GM18951 (cell line): Measurements from ENCODE around the gene NPB.
A peak's percentile ranks its signal among the peaks of the same experiment; 100 is the strongest.

Experiments
- POLR2A ChIP-seq: IDR thresholded peaks from 4 replicates; pipeline ENCODE4 v1.6.1; 2011; ENCODE audit warnings: mild to moderate bottlenecking; ENCODE audit not compliant: insufficient read length, insufficient read depth; ENCODE audit errors: extremely low read depth
- in situ Hi-C: fragments of 300-500 bp; cut with MboI; formaldehyde crosslinking; loops from one replicate; pipeline ENCODE4 v1.12.0; 2022; ENCODE audit warnings: low sequenced_read_pairs, mixed read lengths, inconsistent platforms; ENCODE audit not compliant: unreplicated experiment

NPB gene

DNA sequence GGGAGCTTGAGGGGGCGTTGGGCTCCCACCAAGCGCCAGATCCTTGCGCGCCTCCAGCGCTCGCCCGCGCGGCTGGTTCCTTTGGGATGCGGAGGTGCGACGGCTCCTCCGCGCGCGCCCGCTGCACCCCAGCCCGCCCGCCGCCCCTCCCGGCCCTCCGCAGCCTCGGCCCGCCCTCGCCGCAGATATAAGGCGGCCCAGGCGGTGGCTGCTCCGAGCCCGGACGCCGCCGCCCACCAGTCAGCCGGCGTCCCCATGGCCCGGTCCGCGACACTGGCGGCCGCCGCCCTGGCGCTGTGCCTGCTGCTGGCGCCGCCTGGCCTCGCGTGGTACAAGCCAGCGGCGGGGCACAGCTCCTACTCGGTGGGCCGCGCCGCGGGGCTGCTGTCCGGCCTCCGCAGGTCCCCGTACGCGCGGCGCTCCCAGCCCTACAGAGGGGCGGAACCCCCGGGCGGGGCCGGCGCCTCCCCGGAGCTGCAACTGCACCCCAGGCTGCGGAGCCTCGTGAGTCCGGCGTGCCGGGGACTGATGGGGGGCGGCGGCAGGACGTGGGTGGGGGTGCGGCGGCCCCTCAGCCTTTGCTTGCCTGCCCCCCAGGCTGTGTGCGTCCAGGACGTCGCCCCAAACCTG is at the start of gene NPB:
Gene NPB, plus strand, starts transcription at position 216 of the 630 bp plus-strand sequence. Its CDS starts 40 bp downstream, at position 256.
- no peak for TF ChIP-seq POLR2A
- in situ Hi-C loops: no loop called here

DNA sequence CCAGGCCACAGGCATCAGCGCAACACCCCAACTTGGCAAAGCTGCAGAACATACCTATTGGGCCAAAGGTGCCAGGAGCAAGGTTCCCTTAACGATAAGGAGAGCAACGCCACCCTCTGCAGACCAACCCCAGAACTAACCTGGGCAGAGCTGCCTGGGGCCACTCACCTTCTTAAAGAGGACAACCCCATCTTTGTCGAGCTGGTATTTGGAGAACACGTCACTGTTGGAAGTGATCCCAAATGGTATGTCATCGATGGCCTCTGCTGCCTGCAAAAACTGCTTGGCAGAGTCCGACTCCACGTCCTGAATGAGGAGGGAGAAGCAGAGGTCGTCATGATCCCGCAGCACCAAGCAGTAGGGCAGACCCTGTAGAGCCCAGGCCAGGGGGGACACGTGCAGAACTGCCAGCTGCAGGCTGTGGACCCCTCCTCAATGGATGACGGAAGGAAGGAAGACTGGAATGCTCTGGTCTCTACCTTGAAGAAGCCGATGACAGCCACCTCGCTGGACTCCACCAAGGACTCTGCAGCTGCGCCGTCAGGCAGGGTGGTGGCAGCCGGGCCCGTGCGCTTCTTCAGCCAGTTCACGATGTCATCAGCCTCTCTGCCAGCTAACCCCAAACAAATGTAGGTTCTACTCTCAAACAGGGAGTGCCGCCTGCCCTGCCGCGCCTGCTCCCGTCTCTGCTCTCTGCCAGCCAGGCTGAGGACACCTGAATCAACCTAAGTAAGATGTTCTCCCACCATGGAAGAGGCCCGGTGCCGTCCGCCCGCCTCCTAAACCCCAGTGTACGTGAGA is 46.9 kb upstream of the NPB start:
- TF ChIP-seq POLR2A: no peak
- in situ Hi-C loops: no loop called here

DNA sequence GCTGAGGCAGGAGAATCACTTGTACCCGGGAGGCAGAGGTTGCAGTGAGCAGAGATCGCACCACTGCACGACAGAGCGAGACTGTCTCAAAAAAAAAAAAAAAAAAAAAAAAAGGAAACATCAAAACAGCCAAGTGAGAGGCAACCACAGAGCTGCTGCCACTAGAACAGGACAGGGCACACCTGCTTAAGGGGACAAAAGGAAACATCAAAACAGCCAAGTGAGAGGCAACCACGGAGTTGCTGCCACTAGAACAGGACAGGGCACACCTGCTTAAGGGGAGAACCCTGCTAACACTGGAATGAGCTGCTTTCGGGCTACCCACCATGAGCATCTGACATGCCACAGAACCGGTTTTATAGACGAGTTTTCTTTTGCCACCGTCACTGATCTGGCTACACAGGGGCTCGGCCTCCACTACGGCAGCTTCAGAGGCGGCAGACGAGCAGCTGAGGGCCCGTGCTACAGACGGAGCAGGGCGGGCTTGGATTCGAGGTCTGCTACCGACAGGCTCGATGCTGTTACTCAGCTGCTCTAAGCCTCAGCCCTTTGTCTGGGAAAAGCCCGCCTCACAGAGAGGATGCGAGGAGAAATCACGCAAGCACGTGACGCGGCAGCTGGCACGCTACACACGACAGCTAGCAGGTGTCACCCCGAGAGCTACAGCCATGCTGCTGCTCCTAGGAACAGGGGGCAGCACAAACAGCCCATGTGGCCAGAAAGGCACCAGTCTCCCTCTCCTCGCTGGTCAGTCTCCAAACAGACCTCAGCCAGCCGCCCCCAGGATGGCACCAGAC is 43.7 kb upstream of the NPB start:
- in situ Hi-C loops: no loop called here
- no peak for TF ChIP-seq POLR2A

DNA sequence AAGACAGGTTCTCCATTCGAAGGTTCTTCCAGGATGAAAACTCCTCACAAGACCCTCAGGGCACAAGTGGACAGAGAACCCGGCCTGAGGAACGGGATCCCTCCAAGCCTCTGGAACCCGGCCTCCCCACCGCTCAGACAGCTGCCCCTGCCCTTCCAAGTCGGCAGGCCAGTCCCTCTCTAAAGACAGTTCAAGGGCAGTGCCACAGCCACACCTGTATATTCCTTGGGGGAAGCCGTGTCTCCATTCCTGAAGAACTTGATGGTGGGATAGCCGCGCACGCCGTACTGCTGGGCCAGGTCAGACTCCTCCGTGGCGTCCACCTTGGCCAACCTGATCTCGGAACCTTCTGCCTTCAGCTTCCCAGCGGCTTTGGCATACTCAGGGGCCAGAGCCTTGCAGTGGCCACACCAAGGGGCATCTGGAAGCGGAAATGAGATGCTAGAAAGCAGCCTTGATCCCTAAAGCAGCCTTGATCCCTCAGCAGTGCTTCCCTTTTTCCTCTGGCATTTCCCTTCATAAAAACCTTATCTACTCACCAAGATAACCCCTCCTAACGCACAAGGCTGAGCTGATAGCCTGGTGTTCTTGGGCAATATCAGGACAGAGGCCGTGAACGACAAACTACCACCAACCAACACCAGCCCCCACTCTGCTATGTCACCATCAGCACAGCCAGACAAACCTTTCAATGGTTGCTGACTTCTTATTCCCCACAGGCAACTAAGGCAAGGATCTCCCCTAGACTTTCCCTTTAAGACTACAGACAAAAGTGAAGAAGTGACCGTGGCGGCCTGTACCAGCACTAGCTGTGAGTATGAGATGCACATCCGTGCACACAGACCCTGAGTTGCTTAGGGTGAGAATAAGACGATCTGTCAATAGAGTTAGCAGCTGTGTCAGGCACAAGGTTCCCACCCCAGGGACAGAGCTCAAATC is 42.8 kb upstream of the NPB start:
- no peak for TF ChIP-seq POLR2A
- in situ Hi-C loops: no loop called here

DNA sequence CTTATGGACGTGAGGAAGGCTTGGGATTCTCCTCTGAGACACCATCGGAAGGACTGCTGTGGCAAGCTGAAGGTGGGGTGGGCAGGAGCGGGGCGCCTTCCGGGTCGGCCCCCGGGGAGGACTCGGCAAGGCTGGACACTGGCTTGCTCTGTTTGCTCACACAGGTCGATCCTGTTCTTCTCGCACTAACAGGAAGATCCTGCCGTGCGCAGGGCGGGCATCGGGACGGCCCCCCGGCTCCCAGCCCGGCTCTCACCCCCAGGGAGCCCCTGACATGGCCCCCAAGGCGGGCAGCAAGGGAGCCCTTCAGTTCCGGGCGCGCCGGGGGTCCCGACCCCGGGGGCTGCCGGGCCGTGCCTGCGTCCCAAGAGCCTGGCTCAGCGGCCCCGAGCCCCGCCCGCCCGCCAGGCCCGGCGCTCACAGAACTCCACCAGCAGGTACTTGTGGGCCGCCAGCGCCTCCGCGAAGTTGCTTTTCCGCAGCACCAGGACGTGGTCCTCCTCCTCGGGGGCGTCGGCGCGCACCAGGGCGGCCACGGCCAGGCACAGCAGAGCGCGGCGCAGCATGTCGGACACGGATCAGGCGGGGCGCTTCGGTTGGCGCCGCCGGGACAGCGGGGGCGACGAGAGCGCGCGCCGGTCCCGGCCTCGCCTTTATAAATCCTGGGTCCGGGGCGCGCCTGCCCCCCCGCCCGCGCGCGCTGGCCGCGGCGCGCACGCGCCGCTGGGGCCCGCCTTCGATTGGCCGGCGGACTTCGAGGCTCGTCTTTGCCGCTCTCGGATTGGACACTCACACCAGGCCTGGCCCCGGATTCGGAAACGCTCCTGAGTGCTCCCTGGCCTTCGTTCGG is 41.9 kb upstream of the NPB start, which contains the start of gene P4HB:
Gene P4HB, minus strand, starts transcription at position 630 of the 850 bp plus-strand sequence. Its CDS starts 64 bp downstream, at position 566.
- in situ Hi-C loops: no loop called here
- TF ChIP-seq POLR2A: peak; percentile 98

DNA sequence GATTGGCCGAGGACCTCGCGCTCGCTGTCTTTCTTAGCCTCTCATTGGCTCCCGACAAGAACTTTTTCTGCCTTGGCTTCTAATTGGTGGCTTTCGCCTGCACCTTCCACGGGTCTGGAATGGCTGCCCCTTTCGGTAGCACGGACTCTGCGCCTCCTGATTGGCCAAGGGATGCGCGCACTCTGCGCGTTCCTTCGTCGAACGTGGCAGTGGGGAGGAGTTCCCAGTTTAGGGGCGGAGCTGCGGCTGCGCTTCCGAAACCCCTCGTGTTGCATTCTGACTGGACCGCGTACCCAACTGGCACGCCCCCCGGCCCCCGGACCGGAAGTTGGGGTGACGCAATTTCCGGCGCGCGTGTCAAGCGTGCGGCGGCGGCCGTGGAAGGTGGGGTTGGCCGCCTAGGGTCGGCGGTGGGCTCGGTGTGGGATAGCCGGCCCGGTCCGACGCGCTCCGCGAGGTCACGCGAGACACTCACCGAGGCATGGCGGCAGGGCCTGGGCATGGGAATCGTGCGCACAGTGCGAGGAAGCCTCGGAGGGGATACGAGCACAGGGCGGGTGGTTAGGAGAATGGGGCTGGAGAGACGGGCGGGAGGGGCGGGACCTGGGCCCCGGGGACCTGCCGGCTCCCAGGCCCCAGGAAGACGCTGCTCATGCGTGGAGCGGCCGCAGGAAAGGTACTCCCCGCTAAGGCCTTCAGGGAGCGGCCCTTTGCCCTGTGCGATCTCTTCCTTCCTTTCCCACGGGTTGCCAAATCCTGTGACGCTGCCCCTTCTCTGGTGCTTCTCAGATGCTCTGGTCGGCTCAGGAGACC is 41.1 kb upstream of the NPB start:
- peak; percentile 95 for TF ChIP-seq POLR2A
- in situ Hi-C loops: no loop called here

DNA sequence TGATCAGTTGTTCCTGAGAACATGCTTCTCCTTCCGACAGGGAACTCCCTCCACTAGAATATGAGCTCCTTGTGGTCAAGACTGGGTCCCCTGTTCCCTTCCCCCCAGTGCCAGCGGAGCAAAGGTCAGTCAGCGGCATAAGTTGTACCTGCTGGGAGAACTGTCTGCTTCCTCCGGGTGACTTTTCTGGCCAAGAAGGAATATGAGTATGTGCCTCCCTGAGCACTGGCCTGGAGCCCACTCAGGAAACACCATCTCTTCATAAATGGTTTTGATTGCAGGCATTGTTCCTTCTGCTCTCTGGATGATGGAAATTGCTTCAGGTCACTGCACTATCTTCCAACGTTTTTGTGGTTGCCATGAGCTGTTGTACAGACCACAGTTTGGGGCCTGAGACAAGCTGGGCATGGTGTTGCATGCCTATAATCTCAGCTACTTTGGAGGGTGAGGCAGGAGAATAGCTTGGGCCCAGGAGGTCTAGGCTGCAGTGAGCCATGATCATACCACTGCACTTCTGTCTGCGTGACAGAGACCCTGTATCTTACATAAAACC is 38.8 kb upstream of the NPB start:
- in situ Hi-C loops: no loop called here
- TF ChIP-seq POLR2A: no peak

DNA sequence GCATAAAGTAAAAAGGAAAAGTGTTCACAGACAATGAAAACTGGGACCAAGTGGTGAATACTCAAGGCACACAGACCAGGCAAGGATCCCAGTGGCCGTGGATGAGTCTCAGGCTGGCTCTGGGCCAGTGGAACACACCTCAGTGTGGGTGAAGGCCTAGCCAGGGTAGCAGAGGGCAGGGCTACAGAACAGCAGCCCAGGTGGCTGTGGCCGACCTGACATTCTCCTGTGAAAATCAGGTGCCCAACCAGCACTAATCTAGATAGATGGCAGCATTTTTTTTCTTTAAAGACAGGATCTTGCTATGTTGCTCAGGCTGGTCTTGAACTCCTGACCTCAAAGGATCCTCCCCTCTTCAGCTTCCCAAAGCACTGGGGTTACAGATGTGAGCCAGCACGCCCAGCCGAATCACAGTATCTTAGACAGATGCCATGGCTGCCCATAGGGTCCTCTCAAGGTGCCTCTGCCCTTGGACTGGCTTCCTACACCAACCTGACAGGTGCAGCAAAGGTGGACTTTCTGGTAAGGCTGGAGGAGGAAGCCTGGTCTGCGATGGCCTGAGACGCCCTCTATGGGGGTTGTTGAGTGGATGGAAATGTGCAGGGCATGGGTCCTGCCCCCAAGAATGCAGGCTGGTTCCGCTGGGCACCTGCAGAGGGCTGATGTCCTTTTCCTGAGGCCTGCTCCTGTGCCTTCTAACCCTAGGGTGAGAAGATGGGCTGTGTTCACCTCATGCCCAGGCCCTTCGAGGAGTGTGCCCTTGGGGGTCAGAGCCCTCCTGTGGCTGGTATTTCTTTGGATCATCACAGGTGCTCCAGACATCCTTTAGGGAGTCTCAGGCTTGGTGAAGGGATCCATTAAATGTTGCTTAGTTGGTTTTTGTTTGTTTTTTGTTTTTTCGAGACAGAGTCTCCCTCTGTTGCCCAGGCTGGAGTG is 37.9 kb upstream of the NPB start:
- TF ChIP-seq POLR2A: no peak
- in situ Hi-C loops: no loop called here

DNA sequence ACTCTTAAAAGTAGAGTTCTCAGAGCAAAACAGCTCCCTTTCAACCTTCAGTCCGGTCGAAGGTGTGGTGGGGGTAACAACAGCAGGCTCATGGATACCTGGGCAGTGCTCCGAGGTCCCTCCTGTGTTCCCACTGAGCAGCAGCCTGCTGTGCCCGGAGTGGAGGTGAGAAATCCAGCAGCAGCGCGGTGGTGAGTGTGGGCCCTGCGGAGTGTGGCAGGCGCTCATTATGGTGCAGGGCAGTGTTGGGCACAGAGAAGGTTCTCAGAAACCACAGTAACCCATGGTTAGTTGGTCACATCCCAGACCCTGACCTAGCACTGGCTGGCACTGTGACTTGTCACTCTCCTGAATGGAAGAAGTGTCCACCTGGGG is 36.7 kb upstream of the NPB start:
- in situ Hi-C loops: no loop called here

More for the DNA sequence above, 36.7 kb upstream of the NPB start:
- TF ChIP-seq POLR2A: no peak
